ENCODE results near the gene SHD.
"Not testable (repeated sequence)": the region's sequence is repeated elsewhere in the genome, so short reads cannot be mapped to it uniquely, and the experiment has no call there.

SHD gene

DNA sequence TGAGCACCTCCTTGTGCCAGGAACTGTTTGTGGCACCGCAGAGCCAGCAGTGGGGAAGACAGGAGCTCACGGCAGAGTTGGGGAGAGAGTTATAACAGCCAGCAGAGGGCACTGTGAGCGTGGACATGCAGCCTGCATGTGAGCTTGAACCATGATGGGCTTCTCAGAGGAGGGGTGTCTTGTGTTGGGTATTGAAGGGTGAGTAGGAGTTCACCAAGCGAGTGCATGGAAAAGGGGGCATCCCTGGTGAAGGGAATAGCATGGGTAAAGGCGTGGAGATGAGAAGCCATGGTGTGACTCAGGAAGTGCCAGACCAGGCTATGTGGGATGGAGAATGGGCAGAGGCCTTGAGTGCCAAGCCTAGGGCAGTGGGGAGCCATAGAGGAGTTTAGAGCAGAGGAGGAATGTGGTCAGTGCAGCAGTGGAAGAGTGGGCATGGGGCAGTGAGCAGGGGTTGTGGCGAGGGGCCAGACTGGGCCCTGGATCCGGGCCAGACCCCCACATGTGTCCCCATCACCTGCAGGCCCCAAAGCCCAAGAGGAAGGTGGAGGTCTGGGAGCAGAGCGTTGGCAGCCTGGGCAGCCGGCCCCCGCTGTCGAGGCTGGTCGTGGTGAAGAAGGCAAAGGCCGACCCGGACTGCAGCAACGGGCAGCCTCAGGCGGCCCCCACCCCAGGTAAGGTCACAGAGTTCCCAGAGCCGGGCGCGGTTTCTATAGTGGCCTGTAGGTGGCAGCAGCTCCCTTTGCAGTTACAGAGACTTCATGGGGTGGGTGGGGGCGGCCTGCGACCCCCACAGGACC, 11.8 kb upstream of the SHD start:
- DNase-seq = peak; percentile 67

DNA sequence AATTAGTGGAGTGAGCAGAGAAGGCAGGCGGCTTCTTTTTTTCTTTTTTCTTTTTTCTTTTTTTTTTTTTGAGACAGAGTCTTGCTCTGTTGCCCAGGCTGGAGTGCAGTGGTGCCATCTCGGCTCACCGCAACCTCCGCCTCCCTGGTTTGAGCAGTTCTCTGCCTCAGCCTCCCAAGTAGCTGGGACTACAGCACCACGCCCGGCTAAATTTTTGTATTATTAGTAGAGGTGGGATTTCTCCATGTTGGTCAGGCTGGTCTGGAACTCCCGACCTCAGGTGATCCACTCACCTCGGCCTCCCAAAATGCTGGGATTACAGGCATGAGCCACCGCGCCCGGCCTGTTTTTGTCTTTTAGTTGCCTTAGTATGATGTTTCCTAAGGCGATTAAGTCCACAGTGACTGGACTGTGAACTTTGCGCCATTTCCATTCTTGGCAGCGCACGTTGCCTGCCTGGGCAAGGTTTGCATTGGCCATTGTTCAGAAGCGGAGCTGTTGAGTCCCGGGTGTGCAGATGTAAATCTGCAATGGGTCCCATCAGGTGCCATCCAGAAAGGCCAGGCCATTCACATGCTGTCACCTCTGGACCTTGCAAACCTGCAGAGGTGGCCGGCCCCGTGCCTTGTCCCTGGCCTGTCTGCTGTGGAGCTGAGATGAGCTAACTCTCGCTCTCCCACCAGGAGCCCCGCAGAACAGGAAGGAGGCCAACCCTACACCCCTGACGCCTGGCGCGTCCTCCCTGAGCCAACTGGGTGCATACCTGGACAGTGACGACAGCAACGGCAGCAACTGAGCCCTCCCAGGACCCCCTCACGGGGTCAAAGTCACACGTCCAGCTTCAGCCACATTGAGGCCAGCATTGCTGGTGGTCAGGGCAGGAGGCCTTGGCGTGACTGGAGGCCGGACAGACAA, 10.9 kb upstream of the SHD start:
- no peak for DNase-seq

DNA sequence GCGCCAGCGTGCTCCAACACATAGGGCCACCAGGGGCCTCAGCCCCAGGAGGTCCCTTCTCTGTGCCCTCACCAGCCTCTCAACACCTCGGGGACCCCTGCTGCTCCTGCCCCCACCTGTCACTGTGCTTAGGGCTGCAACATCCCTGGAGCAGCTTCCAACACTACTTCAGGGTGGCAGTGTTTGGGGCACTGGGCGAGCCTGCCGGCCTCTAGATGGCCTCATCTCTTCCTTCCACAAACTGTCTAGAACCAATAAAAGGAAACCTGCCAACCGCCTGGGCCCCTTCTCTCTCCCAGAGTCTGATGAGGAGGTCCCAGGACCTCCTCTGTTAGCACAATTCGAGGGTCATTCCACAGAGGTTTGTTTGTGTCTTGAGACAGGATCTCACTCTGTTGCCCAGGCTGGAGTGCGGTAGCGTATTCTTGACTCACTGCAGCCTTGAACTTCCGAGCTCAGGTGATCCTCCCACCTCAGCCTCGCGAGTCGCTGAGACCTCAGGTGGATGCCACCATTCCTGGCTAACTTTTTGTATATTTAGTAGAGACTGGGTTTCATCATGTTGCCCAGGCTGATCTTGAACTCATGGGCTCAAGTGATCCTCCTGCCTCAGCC, 10.1 kb upstream of the SHD start:
- no peak for DNase-seq

DNA sequence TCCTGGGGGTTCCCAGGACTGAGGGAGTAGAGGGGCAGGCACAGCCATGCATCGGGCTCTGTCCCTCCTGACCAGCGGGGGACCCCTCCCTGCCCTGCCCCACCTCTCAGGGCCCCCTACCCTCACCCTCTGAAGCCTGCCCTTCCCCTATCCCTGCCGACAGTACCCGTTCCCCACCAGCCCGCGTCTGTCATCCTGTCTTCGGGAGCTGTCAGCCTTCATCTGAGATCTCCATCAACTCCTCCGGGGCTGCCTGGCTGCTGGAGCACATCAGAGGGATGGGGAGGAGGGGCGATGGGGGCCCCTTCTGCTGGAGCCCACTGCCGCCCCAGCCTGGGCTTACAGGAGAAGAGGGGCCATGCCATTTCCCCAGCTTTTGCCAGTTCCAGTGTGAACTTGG, 6.2 kb upstream of the SHD start:
- DNase-seq = no peak

DNA sequence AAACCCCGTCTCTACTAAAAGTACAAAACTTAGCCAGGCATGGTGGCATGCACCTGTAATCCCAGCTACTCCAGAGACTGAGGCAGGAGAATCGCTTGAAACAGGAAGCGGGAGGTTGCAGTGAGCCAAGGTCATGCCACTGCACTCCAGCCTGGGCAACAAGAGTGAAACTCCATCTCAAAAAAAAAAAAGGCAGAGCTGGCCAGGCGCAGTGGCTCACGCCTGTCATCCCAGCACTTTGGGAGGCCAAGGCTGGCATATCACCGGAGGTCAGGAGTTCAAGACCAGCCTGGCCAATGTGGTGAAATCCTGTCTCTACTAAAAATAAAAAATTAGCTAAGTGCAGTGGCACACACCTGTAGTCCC, 4.8 kb upstream of the SHD start:
- DNase-seq = not testable (repeated sequence)

DNA sequence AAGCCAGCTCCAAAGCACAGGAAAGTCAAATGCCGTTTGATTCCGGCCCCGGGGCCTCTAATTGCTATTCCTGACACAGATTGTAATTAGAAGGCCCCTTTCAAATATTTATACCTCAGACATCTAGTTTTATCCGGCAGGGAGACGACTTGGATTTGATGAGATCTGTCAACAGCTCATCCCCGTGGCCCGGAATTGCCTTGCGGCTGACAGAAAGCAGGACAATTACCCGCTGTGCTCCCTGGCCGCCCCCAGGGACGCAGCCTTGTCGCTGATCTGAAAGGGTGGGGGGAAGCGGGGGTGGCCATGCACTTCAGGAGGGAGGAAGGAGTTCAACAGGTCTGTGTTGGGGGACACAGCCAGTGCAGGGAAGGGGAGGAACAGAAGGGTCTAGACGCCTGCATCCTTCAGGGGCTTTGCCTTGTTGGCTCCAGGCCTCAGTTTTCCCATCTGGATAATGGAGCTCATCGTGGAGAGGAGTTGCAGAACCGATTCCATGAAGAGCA, 1.8 kb upstream of the SHD start:
- no peak for DNase-seq

DNA sequence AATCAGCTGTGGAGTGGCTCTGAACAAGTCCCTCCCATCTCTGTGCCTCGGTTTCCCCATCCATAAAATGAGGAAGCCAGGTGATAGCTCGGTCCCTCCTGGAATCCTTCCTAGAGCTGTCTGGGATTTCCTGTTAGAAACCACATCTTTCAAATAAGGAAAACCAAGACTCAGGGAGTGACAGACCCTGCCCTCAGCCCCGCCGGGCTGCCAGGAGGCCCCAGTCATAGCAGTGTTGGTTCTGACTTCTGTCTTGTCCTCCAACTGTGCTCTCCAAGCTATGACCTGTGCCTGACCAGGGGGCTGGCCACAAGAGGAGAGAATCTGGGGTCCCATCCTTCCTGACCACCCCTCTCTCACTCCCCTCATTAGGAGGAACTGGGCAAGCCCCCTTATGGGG, 1.1 kb upstream of the SHD start:
- DNase-seq = no peak

DNA sequence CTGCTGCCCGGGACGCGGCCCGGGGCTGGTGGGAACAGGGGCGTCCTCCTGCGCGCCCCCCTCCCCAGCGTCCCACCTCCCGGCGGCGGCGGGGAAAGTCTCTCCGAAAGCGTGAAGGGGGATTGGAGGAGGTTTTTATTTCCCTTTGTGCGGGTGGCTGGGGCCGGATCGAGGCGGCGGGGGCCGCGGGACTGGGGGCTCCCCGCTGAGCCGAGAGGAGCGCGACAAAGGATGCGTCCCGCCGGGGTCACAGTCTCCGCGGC, 132 bp downstream of the SHD start:
- no peak for DNase-seq

DNA sequence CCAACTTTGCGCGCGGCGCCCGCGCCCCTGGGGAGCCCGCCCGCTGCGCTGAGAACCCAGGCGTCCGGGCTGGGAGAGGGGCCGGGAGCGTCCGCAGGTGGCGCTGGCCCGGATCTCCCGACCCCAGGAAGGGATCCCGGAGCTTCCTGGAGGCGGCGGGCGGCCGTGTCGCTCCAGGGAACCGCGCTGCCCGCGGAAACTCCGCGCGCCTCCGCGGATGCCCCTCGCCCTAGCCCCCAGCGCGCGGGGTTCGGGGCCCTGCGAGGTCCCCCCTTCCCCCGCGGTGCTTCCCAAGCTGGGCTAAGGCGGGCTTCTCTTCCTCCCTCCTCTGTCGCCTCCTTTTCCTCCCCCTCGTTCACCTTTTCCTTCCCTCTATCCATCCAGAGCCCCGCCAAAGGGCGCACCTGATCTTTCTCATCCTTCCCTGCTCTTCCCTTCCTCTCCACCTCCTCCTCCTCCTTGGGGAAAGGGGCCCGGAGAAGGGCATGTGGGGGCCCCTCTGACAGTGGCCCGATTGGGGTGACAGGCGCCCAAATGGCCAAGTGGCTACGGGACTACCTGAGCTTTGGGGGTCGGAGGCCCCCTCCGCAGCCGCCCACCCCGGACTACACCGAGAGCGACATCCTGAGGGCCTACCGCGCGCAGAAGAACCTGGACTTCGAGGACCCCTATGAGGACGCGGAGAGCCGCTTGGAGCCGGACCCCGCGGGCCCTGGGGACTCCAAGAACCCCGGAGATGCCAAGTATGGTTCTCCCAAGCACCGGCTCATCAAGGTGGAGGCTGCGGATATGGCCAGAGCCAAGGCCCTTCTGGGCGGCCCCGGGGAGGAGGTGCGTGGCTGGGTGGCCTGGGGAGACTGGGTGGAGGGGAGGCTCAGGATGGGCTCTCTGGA, 710 bp downstream of the SHD start:
- no peak for DNase-seq

DNA sequence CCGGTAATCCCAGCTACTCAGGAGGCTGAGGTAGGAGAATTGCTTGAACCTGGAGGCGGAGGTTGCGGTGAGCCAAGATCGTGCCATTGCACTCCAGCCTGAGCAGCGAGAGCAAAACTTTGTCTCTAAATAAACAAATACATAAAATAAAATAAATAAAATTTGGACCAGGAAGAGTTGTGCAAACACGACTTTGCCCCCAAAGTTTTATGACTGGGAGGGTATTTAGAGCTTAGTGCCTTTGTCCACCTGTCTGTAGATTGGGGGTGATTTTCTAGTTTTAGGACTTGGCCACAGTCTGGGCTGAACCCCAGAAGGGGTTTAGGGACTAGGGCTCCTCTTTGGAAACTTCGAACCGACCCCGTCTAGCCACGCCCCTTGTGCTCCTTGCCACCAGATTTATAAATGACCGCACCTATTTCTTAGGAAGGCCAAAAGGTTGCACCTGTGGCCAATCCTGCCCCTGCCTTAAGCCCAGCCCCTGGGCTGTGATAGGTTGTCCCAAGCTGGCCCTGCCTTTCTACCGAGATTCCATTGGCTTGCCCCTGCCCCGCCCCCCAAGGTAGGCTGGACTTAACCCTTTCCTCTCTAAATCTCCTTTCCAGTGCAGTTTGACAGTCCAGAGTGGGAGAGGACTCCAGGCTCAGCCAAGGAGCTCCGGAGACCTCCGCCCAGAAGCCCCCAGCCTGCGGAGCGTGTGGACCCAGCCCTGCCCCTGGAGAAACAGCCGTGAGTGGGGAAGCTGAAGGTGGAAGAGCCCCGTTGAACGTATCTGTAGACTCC, 5.3 kb downstream of the SHD start:
- no peak for DNase-seq

DNA sequence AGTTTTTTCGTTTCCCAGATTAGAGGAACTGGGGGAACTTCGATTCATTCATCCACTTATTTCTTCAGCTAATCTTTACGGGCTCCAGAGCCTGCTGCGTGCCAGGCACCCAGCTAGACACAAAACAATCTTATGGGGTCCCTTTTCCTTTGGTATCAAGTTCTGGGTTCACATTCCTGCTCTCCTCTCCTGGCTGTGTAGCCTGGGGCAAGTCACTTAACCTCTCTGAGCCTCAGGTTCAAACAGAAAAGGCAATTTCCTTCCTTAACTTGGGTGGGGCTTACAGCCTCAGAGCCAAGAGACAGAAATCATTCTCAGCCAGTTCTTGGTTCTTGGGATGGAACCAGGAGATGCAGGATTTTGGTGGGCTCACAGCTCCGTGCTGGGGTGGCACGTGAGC, 5.9 kb downstream of the SHD start:
- DNase-seq = no peak

DNA sequence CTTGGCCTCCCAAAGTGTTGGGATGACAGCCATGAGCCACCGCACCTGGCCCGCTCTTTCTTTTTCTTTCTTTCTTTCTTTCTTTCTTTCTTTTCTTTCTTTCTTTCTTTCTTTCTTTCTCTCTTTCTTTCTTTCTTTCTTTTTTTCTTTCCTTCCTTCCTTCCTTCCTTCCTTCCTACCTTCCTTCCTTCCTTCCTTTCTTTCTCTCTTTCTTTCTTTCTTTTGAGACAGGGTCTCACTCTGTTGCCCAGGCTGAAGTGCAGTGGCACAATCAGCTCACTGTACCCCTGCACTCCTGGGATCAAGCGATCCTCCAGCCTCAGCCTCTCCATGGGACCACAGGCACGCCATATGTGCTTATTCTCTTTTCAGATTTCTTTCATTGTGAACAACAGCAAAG, 7.1 kb downstream of the SHD start:
- not testable (repeated sequence) for DNase-seq

DNA sequence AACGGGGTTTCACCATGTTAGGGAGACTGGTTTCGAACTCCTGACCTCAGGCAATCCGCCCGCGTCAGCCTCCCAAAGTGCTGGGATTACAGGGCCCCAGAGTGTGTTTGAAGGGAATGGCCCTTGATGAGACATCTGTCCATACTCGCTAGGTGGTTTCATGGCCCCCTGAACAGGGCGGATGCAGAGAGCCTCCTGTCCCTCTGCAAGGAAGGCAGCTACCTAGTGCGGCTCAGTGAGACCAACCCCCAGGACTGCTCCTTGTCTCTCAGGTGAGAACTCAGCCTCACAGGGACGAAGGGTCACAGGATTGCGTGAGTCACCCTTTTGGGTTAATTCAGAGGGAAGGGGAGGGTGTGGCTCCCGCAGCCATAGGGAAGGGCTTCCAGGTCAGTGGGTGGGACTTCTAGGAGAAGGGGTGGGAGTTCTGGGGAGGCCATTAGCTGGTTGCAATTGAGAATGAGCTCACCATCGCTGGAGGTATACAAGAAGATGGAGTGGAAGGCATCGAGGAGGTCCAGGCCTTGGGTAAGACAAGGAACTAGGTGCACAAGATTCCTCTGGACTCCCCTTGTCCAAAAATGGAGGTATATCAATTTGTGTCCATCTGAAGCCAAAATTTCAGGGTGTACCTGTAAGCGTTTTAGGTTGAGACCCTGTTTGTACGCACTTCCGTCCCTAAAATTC, 9.2 kb downstream of the SHD start:
- no peak for DNase-seq

DNA sequence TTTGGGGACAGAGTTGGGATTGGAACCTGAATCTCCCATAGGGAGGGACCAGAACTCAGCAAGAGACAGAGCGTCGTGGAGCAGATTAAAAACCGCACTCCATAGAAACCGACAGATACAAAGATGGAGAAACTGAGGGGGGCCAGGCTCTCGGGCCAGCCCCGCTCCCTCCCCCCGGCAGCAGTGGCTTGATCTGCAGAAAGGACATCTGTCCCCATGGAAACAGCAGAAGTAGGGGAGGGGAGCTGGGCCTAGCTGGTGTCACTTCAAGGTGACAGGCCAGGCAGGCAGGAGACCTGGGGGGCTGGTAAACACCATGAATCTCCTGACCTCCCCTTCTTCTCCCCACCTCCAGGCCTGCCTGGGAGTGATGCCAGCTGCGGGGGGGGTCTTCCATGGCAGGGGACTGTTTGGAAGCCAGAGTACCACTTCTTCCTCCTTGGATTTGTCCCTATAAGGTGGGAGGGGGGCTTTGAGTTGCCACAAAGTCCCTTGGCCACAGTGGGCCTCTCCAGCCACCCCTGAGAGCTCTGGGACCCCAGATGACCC, 12.2 kb downstream of the SHD start:
- no peak for DNase-seq

DNA sequence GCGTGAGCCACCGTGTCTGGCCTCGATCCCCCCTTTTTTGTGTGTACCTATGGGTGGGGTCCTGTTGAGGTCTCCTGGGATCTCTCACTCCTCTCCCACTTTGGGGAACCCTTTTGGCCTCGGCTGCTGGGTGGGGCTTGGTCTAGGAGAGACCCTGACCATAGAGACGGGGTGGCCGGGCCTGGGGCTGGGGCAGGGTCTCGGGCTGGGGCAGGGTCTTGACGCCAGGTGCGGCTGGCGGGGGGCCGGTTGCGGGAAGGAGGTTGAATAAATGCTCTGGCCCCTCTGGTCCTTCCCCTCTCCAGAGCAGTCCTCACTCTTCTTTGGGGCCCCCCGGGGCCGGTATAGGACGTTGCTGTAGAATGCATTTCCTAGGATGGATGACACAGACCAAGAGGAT, 13.4 kb downstream of the SHD start:
- DNase-seq = no peak

DNA sequence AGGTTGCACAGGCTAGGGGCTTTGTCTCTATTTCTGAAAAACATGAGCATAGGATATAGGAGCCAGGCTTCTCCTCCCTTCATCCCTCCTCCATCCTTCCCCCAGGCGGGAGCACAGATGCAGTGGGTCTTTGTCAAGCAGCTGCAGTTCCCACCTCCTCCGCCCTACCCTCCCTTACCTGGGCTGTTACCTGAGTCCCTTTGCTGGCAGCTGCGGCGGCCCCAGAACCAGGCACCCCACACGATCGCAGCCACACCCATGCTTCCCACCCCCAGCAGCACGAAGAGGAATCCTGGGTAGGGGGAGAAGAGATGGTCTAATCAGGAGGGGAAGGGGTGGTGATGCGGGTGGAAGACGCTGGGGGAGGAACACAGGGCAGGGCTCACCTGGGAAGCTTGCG, 15.3 kb downstream of the SHD start:
- no peak for DNase-seq

DNA sequence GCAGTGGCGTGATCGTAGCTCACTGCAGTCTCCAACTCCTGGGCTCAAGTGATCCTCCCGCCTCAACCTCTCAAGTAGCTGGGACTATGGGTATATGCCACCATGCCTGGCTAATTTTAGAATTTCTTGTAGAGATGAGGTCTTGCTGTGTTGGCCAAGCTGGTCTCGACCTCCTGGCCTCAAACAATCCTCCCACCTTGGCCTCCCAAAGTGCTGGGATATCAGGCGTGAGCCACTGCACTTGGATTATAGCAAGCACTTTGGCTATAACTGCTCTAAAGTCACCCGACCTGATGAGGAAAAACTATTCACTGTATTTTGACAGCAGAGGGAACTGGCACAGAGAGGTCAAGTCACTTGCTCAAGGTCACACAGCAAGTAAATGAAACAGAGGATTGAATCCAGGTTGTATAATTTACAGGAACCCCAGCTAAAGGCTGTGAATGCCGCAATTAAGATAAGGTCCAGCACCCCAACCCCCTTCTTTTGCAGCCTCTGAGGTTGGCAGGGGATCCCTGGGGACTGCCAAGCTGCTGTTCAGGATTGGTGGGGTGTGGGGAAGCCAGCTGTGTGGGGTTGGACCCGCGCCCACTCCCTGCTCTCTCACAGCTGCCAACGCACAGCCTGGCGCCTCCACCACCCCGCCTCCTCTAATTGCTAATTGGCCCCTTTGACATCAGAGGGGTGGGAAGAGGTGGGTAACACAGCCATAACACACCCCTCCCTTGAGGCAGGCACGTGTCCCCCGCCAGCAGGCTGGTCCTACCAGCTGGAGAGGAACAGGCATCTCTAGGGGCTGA, 17.1 kb downstream of the SHD start:
- no peak for DNase-seq

DNA sequence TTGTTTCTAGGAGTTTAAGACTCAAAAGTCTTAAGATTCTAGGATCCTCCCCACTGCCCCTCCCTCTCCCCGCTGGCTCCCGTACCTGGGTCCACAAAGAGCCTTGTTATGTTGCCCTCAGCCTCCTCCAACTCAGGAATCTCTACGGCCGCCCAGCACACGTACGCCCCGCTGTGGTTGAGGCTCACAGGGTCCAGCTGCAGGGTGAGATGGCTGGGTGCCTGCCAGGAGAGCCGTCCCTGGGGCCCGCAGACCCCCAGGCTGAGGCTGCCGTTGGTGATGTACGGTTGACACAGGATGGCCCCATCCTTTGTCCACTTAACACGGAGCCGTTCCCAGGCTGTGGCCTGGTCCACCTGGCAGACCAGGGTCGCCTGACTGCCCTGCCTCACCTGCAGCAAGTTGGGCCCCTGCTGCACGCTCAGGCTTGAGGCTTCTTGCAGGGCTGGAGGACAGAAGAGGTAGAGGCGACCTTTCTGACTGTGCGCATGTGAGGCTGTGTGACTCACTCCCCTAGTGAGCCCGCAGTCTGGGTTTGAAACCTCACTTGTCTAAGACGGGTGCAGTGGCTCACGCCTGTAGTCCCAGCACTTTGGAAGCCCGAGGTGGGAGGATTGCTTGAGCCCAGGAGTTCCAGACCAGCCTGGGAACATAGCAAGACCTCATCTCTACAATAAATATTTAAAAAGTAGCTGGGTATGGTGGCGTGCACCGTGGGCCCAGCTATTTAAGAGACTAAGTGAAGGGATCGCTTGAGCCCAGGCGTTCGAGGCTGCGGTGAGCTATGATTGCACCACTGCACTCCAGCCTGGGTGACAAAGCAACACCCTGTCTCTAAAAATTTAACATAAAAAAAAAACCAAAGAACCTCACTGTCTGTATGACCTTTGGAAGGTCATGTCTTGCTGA, 19.1 kb downstream of the SHD start:
- DNase-seq = peak; percentile 24
